Measurements from ENCODE around the gene SLC6A3. TPM values are rescaled to one million over a fixed set of nuclear protein-coding genes. Genes with fewer than 3 reads are reported as not detected.
"Not testable (repeated sequence)": the region's sequence is repeated elsewhere in the genome, so short reads cannot be mapped to it uniquely, and the experiment has no call there.

Gene SLC6A3
- total RNA-seq, 1 donor from 2014 or later = not detected

DNA sequence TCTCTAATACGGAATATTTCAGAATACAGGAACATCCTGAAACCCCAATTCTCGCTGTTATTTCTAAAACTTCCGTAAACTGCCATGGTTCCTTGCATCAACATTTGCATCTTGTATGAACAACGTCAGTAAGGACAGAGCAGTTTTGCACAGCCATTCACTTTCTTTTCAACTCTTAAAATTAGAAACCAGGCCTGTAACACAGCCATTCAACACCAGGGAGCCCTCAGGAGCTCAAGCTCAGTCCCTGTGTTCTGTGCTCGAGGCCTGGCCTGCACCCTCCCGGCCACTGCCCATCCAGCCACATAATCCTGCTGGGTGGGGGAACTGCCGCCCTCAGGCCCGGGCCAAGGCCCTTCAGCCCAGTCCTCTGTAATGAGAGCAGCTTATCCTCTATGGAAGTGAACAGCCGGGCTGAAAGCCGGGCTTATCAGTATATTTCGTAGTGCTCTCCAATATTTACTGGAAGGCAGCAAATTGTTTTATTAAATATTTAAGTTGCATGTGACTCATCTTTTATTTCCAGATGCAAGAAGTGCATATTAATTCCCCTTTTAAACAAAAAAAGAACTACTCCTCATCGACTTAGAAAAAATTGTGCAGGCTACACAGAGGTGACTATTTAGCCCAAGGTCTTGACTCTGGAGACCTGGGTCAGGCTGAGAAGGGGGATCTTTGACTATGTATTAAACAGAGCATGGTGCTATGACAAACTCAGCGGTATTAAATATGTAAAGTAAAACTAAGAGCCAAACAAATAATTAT lies 33.2 kb upstream of the SLC6A3 start:
- intact Hi-C loops (cut with micrococcal nuclease) = loop anchor here (1.0 kb wide), 2 partner anchors 163 to 167 kb away; no protein-coding TSS in a partner anchor

DNA sequence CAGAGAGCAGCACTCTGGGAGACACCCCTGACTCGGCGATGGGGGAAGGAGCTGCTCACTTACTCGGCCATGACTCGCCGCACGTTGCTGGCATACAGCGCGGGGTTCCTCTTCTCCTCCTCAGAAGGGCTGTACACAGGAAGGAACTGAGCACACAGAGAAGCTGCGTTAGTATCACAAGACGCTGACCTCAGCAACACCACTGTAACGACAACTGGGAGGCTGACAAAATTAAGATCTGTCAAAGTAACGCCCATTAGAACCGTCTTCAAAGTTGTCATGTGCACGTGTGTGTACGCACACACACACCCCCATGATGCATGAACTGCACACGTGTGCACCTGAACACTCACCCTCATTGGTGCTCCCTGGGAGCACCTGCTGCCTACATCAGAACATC lies 32.1 kb upstream of the SLC6A3 start:
- intact Hi-C loops (cut with micrococcal nuclease) = no loop called here

DNA sequence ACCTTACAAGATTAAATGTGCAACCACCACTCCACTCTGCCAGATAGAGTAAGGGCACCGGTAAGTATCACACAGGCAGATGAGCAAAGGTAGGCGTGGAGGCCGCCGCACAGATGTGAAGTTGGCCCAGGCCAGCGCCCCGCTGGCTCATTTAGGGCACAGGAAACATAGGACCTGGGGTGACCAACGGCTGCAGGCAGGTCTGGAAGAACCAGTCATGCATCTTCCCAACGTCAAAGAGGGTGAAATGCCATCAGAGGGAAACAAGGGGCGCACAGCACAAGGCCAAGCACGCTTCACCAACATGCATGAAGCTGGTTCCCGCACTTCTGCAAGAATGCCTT lies 31.7 kb upstream of the SLC6A3 start:
- intact Hi-C loops (cut with micrococcal nuclease) = no loop called here

DNA sequence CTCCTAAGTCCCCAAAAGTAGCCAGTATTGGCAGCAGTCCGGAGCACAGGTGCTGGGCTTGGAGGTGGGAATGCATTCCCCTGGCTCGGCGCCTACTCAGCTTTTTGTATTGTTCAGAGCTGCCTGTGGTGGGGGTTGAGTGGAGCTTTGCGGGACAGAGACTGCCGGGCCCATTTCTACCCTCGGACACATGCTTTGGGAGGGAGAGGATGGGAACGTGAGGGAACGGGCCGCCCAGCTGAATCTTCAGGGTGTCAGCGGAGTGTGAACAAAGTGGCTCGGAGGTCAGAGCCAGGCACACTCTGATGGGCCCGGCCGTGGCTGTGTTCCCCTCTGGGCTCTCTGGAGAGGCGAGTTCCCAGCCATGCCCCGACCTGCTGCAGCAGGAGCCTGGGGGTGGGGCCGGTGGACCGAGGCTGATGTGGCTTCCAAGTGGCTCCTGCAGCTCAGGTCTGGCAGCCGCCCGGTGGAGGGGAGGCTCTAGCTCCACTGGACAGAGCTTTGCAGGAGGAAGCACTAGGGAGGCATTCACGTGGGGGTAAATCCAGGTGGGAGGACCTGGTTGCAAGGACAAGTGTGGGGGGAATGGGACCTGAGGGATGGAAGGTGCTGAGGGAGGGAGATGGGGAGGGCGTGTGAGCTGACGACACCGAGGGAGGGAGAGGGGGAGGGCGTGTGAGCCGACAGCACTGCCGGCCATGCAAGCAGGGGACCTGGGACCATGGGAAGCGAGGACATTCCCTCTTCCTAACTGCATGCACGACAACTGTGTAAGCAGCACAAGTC lies 31.1 kb upstream of the SLC6A3 start:
- intact Hi-C loops (cut with micrococcal nuclease) = no loop called here

DNA sequence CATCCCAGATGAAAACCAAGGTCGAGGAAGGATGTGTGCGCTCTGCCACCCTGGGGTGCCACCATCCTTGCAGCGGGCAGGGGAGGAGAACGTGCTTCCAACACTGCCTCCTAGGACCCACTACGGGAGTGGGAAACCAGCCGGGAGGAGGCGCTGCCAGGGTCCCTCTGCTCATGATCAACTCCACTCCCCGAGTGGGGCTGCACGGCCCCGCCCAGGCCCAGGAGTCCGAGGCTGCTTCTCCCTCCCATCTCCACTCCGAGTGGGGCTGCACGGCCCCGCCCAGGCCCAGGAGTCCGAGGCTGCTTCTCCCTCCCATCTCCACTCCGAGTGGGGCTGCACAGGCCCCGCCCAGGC lies 30.3 kb upstream of the SLC6A3 start:
- intact Hi-C loops (cut with micrococcal nuclease) = not testable (repeated sequence)

DNA sequence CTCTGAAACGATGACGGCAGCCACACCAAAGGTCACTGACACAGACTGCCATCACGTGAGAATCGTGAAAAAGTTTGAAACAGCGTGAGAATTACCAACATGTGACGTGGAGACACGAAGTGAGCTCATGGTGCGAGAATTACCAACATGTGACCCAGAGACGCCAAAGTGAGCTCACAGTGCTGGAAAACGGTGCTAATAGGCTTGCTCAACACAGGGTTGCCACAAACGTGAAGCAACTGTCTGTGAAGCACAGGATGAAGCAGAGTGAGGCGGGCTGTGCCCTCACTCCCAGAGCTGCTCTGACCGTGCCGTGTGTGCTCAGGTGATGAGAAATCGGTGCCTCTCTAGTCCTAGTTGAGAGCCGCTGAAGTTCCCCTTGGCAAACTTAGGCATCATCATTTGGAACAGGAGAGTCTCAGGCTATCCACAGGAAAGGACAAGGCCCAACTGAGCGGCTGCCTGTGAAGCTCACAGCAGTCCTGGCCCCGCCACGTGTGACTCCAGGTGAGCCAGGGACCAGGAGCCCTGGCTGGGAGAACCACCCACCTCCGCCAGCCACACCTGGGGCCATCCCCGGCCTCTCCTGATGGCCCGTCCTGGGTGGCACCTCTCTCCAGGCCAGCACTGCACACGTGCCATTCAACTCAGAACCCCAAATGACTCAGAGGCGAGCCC lies 29.8 kb upstream of the SLC6A3 start:
- intact Hi-C loops (cut with micrococcal nuclease) = no loop called here

DNA sequence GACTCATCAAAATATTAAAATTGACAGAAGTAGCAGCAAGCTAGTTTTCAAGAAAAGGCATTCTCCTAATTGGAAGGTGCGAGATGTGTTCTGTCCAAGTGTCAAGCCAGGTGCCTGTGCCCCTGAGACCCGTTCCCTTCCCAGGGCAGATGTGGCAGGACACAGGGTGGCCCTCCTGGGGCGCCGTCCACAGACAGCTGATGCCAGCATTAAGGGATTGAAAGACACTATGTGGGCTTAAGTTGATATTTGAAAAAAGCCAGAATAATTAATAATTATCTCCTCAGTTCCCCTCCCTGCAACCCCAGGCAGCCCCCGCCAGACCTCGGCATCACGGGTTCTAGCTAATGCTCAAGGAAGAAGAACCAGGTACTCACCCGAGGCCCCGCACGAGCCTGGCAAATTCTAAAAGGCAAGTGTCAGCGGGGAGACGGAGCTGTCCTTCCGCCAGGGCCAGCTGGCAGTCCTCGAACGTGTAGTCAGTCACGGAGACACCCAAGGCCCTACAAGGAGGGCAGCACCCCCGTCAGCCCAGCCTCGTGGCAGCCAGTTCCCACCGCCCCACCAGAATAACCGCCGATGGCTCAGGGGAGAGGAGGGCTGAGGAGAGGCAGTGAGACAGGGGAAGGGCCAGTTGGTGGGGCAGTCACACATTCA lies 29.1 kb upstream of the SLC6A3 start:
- intact Hi-C loops (cut with micrococcal nuclease) = no loop called here

DNA sequence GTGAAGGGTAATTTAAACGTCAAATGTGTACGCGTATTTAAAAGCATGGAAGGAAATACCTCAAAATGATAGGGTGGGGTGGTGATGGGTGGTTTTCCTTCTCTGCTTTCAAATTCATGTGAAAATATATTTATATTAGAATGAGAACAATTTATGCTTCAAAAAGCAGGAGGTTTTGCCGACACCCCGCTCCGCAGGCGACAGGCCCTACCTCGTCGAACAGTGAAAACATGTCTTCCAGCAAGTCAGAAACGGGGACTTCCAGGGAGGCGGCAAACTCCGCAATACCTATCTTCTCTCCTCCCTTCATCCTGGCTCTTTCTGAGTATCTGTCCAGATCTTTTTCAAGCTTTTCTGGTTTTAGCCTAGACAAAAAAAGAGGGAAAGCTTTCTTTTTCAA lies 28.5 kb upstream of the SLC6A3 start:
- intact Hi-C loops (cut with micrococcal nuclease) = no loop called here

DNA sequence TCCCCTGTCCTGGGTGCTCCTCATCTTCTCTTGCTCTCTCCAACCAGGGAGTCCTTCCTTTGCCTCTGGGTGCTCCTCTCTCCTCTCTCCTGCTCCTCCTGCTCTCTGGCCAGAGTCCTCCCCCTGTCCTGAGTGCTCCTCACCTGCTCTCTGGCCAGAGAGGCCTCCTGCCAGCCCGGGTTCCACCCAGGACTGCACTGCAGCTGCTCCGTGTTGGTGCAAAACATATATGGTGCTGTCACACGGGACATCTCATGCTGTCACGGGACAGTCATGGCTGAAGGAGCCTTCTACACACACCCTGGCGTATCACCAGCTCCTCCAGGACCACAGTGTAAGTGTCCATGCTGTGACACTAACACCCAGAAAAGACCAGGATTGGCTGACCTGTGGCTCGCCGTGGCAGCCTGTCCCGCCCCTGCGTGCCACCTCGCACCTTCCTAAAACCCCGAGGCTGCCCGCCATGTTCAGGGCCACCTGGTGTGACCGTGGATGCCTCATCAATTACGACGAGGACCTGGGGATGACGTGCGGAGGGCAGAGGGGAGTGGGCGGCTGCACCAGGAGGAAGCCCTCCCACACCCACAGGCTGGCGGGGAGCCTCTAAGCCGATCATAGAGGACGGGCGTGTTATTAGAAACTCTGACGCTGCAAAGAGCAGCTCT lies 27.9 kb upstream of the SLC6A3 start:
- intact Hi-C loops (cut with micrococcal nuclease) = no loop called here

DNA sequence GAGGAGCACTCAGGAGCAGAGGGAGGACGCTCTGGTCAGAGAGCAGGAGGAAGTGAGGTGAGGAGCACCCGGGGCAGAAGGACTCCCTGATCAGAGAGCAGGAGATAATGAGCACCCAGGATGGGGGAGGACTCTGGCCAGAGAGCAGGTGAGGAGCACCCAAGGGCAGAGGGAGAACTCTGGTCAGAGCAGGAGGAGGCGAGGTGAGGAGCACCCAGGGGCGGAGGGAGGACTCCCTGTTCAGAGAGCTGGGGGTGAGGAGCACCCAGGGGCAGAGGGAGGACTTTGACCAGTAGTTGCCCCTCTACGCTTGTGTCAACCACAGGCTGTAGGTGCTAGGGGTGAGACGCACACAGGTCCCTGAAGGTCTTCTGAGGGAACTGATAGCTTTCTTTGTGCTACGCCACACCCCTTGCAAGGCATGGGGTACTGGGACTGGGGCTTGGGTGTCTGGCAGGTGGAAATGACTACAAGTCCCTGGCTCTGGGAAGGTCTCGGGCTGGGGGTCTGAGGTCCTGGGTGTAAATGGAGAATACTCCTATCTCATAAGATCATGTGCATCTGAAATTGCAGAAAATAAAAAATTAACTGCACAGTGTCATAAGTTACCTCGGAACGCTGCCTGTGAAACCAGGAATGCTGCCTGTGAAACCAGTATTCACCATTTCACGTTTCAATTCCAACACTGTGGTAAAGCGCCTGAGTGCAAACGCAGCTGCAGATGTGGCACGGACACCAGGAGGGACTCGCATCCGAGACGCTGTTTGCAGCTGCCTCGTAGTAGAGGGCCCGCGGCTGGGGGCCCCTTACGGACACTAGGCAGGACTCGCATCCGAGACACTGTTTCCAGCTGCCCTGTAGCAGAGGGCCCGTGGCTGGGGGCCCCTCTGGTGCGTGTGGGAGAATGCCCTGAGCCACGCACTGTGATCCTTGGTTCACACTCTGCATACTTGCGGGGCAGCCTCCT lies 27.0 kb upstream of the SLC6A3 start:
- intact Hi-C loops (cut with micrococcal nuclease) = no loop called here

DNA sequence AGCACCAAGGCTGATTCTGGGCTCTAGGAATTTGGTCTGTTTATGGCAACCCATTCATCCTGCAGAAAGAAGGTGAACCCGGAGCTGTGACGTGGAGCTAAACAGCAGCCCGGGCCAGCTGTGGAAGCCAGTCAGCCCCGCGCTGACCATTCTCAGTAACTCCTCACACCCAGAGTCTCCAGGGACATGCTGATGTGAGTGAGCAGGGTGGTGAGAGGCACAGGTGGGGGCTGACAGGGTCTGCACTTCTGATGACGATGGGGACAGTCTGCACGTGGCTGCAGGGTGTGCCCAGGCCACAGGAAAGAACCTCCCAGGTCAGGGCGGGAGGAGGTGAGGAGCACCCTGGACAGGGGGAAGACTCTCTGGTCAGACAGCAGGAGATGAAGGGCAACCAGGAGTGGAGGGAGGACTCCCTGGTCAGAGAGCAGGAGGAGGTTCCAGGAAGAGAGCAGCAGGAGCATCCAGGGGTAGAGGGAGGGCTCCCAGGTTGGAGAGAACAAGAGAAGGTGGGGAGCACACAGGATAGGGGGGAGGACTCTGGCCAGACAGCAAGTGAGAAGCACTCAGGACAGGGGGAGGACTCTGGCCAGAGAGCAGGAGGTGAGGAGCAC lies 26.1 kb upstream of the SLC6A3 start:
- intact Hi-C loops (cut with micrococcal nuclease) = no loop called here

DNA sequence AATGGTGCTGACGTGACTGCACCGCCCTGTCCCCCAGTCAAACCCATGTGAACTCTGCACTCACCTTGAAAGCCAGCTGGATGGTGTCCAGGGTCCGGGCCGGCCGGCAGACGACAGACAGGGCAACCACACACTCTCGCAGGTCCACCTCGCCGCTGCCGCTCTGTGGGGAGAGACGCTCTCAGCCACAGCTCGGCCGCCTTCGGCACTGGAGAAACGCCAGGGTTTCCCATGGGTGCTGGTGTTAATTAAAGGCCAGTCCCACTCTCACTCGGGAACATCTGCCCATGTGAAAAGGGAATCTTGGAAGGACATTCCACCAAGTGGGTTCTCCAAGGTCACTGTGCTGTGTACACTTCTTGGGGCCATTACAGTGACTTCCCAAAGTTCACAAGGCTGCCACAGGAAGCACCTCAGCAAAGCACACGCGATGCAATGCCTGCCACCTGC lies 25.5 kb upstream of the SLC6A3 start:
- intact Hi-C loops (cut with micrococcal nuclease) = no loop called here

DNA sequence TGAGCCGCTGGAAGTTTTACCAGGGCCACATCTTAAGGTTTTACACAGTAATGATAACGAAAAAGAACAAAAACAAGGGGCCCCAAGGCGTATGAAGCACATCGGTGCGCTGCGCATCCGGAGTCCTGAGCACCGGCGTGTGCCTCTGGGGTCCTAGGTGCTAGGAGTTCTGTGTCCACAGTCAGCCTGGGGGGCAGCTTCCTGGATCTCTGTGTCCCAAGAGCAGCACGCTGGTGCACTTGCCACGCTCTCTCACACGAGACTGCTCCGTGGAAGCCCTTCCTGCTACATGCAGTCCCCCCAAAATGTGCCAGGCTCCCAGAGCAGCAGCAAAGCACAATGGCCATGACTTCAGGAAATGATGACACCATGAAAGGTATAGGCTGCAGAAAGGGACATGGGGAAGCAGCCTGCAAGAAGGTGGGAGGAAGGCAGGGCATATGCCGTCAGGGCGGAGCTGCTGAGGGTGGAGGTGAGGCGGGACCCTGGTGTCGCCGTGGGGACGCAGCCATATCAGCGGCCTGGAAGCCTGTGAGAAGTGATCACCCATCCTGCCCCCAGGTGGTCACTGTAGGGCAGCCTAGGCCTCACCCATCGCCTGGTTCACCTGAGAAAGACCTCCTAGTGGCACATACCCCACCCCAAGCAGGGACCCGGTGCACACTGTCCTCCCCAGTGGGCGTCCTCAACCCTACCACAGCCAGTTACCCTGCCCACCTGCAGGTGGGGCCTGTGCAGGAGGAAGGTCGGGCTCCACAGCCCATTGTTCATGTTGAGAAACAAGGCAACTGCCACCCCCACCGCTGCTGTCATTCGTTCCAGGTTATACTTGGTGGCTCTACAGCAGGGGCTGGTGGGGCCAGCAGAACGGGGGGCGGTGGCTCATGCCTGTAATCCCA lies 23.6 kb upstream of the SLC6A3 start:
- intact Hi-C loops (cut with micrococcal nuclease) = no loop called here

DNA sequence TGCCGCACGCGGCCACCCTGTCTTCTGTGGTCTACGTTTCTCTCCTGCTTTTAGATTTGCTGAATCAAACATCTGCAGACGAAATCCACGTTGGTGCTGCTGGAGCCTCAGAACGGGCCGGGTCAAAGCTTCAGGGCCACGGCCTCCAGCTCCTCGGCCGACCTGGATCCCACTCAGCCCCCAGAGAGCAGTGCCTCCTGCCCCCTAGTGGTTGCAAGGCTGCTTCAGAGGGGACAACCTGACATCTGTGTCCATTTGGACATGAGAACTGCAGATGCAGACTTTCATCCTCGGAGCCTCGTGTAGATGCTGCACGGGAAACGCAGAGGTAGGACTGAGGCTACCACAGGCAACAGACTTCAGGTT lies 23.0 kb upstream of the SLC6A3 start:
- intact Hi-C loops (cut with micrococcal nuclease) = no loop called here

DNA sequence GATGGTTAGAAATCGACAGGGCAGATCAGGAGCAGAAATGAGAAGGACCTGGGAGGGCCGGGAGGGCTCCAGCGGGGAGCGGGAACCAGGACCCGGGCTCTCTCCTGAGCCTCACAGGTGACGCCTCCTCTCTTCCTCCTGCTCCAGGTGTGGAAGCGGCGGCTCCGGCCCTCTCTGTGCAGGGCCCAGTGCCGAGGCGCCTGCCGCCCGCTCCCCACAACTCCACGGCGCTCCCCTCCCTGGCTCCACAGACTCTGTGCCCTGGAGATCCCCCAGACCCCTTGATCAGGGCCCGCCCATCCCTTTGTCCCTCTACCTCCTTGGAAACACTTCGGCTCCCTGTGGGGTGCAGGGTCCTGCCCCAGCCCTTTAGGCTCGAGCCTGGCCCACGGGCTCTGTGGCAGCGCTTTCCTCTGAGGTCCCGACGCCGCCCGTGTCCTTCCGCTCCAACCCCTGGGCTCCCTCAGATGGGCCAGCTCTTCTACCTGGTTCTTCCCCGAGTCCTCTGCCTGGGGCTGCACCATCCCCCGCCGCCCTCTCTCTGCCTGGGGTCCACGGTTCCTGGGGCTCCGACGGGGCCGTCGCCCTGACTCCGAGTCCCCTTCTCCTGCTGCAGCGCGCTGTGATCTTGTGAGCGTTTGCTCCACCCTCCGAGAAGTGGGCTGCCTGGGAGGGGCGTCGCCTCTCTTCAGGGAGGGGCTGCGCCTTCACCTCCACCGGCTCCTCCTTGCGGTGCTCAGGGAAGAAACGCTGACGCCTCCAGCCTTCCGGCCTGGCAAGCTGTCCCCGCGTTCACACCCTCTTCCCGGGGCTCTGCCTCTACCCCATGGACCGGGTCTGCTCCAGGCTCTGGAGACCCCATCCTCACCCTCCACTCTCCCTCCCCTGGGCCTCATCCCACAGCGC lies 22.4 kb upstream of the SLC6A3 start:
- intact Hi-C loops (cut with micrococcal nuclease) = no loop called here

DNA sequence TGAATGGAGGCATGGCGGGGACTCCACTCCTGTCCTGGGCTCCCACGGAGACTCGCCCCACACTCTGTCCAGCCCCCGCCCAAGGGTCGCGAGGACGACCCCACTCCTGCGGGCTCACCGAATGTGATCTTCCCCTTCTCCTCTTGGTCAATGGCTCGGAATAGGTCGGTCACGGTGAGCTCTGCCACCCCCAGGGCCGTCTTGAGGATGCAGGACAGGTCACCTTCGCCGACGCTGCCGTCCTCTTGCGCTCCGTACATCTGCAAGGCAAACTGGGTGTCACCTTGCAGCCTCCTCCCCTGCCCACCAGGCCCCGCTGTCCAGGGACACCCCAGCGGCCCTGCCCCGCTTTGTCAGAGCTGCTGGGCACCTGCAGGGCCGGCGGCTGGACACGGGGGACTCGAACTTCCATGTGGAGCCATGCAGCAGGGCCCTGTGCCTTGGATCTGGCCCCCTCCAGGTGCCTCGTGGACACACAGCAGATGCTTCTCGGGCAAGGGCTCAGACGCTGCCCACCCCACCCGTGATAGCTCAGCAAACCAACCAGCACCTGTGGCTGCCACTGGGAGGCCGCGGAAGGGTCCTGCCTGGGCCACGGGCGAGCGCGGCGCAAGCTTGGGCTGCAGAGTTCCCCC lies 21.5 kb upstream of the SLC6A3 start:
- intact Hi-C loops (cut with micrococcal nuclease) = no loop called here

DNA sequence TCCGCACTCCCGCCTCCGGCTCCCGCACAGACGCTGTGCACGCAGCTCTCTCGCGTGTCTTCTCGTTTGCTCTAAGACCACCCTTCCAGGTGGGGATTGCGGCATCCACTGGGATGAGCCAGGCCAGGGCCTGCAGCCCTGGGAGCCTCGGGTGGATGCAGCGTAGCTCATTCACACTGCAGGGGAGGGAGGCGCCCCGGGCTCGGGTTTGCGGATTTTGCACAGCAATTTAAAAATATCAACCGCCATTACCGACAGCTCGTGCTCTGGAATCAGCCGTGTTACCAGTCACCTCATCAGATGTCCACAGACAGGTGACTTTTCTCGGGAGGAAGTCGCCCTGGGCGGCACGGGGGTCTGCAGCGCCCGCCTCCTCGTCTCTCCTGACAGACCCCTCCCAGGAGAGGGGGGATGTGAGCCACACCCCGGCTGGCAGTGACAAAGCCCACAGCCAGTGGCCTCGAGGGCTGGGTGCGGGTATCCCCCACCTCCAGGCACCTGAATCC lies 20.8 kb upstream of the SLC6A3 start:
- intact Hi-C loops (cut with micrococcal nuclease) = no loop called here

Data from T-helper 1 cell treated with Interleukin-12 subunit alpha and Interleukin-12 subunit beta and Interleukin-4 antibody, amounts not matched to agents 30 ng/mL and 1 ng/mL, for 36 hours (primary cell).